Kidney (tissue), 14 donors: ENCODE measurements around the gene ZCCHC7. TPM values are rescaled to one million over a fixed set of nuclear protein-coding genes. Genes with fewer than 3 reads are reported as not detected.

ENCODE experiments used
- DNase-seq, 5 donors: peaks; one replicate each; pipeline ENCODE4 v3.0.0-alpha.2; 2013 to 2020
- FAIRE-seq: peaks from 2 replicates; lab custom pipeline; 2012; peaks lifted over from hg19 to GRCh38; lab: Jason Lieb, UNC
- H3K27ac ChIP-seq, 2 donors: one replicate each; pipeline ENCODE4 v1.7.0; 2013; ENCODE audit warnings: low read depth in 2 of 2, low read length in 2 of 2, inconsistent platforms in 1 of 2
- H3K27me3 ChIP-seq: one replicate; pipeline ENCODE4 v1.7.1; 2013; ENCODE audit warnings: low read length, inconsistent platforms; ENCODE audit not compliant: control insufficient read depth, insufficient read depth
- H3K36me3 ChIP-seq, 3 donors: one replicate each; pipeline versions ENCODE4 v1.7.0 to v1.7.1; 2013; ENCODE audit warnings: low read length in 3 of 3, control low read depth in 1 of 3, inconsistent platforms in 1 of 3; ENCODE audit not compliant: insufficient read depth in 3 of 3, control insufficient read depth in 2 of 3
- H3K4me1 ChIP-seq, 3 donors: one replicate each; pipeline versions ENCODE4 v1.7.0 to v1.7.1; 2013; ENCODE audit warnings: low read length in 3 of 3, inconsistent platforms in 1 of 3, low read depth in 1 of 3; ENCODE audit not compliant: control insufficient read depth in 2 of 3, insufficient read depth in 2 of 3
- H3K4me3 ChIP-seq, 3 donors: one replicate each; pipeline versions ENCODE4 v1.7.0 to v1.8.1; 2013; ENCODE audit warnings: low read length in 3 of 3, control low read depth in 1 of 3, inconsistent platforms in 1 of 3
- H3K9ac ChIP-seq, 3 donors: one replicate each; pipeline versions ENCODE4 v1.7.0 to v1.7.1; 2013; ENCODE audit warnings: low read length in 3 of 3, control low read depth in 1 of 3, inconsistent platforms in 1 of 3
- H3K9me3 ChIP-seq, 3 donors: one replicate each; pipeline versions ENCODE4 v1.7.0 to v1.7.1; 2013; ENCODE audit warnings: low read length in 3 of 3, control low read depth in 1 of 3, inconsistent platforms in 1 of 3; ENCODE audit not compliant: control insufficient read depth in 2 of 3, insufficient read depth in 1 of 3
- intact Hi-C: fragments of 100-400 bp; cut with DNase I; formaldehyde crosslinking; loops from one replicate; pipeline ENCODE4 v1.11.1; 2022
- polyA plus RNA-seq: library from polyadenylated mRNA; stranded (reverse); fragments of 350-450 nt; fragmentation: Illumina TruSeq; extraction: RNeasy Lipid Tissue Mini Kit (QIAGEN cat#74804); gene quantifications from one replicate; pipeline ENCODE4 v1.2.3, GENCODE V29; 2014; ENCODE audit warnings: low read depth, low replicate concordance; ENCODE audit not compliant: insufficient read depth
- total RNA-seq: library from RNA; stranded (reverse); fragmentation: NEBNext Ultra II Directional; extraction: Animal tissue kit (Norgen Biotek cat#: 25700); gene quantifications from one replicate; pipeline ENCODE4 v1.2.1, GENCODE V29; 2021
- TF ChIP-seq, protein P1 (sequence below): IDR thresholded peaks from 3 replicates; pipeline ENCODE4 v1.5.1; 2012; ENCODE audit warnings: mild to moderate bottlenecking, moderate library complexity, borderline replicate concordance; ENCODE audit not compliant: insufficient read depth; ENCODE audit errors: extremely low read depth
- donor health status: control.
- donor health status: control.
- donor health status: control.
- donor health status: control.
- donor health status: control.
- donor health status: DM: yes; HTN: yes; CAD: no.
- donor health status: Normal renal cell carcinoma (clear cell type).

ZCCHC7 gene
- total and polyA plus RNA-seq, 2 donors from 2014 or later, result 7.2 to 22.3 TPM

DNA sequence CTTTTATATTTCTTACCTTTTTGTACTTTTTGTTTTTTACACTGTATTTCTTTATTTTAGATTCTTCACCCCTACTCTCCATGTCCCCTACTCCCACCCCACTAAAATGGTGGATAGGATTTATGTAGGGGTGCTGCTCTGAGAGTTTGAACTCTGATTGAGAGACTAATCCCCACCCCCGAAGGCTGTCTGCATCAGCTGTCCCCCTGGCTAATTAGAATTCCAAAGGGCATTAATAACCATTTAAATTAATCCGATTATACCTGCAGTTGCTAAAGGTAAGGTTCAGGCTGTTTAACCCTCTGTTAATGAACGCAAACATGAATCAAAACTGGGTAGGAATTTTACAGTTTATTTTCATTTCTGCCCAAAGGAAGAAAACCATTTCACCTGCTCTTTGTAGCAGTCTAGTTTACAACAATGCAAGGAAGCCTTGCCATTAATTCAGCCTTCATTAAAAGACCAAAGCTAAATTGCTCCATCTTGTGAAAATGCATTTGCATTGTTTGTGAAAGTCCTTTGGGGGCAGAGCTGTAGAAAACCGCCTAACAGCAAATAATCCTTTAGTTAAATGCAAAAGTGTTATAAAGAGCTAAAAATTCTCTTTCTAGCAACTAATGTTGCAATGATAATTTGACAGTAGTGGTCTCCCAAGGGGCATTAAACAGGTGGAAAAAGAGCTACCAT lies 71.2 kb downstream of the ZCCHC7 start:
- Histone ChIP-seq H3K4me1 (no peaks in the 10 kb centered on the region), H3K36me3 (no peaks in the 10 kb centered on the region), H3K9ac (no peak overlapping the region), H3K4me3 (no peak overlapping the region), H3K27me3 (no peaks in the 10 kb centered on the region), H3K27ac (no peak overlapping the region), H3K9me3 (no peaks in the 10 kb centered on the region)
- DNase-seq, result no peak
- TF ChIP-seq, protein P1, sequence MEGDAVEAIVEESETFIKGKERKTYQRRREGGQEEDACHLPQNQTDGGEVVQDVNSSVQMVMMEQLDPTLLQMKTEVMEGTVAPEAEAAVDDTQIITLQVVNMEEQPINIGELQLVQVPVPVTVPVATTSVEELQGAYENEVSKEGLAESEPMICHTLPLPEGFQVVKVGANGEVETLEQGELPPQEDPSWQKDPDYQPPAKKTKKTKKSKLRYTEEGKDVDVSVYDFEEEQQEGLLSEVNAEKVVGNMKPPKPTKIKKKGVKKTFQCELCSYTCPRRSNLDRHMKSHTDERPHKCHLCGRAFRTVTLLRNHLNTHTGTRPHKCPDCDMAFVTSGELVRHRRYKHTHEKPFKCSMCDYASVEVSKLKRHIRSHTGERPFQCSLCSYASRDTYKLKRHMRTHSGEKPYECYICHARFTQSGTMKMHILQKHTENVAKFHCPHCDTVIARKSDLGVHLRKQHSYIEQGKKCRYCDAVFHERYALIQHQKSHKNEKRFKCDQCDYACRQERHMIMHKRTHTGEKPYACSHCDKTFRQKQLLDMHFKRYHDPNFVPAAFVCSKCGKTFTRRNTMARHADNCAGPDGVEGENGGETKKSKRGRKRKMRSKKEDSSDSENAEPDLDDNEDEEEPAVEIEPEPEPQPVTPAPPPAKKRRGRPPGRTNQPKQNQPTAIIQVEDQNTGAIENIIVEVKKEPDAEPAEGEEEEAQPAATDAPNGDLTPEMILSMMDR, result no peak
- no peak for FAIRE-seq
- intact Hi-C loops, result no loop called here

DNA sequence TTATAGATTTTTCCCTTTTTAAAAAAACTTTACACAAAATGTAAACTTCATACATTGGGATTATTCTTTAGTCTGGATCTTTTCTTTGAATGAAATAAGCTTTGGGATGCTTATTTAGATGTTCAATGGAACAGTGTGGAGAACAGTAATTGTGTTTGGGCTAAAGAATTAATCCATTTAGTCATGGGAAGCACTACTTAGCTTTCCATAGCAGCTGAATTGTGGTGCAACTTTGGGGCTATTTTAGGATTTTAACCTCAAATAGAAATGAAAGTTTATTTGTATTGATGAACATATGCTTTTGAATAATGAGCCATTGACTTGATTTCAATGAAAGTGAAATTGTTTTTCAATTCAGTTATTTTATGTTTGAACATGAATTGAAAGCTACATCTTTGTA lies 72.4 kb downstream of the ZCCHC7 start:
- TF ChIP-seq, protein P1, result no peak
- intact Hi-C loops, result no loop called here
- no peak for DNase-seq
- Histone ChIP-seq H3K9ac (no peak overlapping the region), H3K27ac (no peak overlapping the region), H3K27me3 (no peaks in the 10 kb centered on the region), H3K9me3 (no peaks in the 10 kb centered on the region), H3K4me1 (no peaks in the 10 kb centered on the region), H3K4me3 (no peak overlapping the region), H3K36me3 (no peaks in the 10 kb centered on the region)
- no peak for FAIRE-seq

DNA sequence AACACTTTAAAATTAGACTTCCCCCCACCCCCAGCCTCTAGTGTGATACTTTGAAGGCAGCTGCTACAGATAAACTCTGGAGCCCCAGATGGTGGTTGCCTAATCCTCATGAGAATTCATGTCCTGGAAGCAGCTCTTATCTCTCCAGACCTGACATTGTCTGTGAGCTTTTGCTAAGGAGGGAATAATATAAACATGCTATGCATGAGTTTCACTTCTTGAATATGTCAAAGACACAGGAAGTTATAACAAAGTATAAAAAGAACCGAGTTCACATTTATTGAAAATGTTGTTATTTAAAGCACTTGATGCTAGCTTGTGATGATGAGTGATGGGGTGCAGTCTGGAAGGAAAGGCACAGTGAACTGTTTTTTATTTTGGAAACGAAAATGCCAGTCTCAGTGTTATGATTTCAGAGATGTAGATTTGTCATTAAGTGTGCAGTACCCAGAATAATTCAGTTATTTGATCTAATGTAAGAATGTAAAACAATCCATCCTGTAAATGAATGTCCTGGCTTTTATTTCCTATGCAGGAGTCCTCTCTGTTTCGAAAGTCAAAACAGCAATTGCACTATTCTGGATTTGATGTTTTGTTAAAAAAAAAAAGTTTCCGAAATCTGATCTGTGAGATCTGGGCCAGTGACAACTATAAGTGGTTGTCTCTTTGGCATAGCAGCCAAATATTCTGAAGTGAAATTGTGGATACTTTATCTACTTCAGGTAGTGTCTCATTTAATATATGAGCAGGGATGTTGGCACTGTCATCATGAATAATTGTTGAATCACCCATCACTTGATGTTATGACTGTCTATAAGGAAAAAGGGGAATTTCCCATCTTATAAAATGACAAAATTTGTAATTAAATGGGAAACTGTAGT lies 77.0 kb downstream of the ZCCHC7 start:
- H3K9ac ChIP-seq, result no peak overlapping the region
- TF ChIP-seq, protein P1, result no peak
- FAIRE-seq (no peak), DNase-seq (peak in 1 of 5 donors; percentile 17)
- H3K9me3 ChIP-seq, result no peaks in the 10 kb centered on the region
- no peak overlapping the region for H3K4me3 ChIP-seq
- no peaks in the 10 kb centered on the region for H3K36me3 ChIP-seq
- no peaks in the 10 kb centered on the region for H3K4me1 ChIP-seq
- intact Hi-C loops, result no loop called here
- no peaks in the 10 kb centered on the region for H3K27me3 ChIP-seq
- H3K27ac ChIP-seq, result no peak overlapping the region
